ENCODE measurements around the gene BMERB1.

The BMERB1 gene

GRCh38 chr16:15616475-15617165 lies 182.2 kb downstream of the BMERB1 start:
- Histone ChIP-seq H3K9ac (no peak overlapping the region), H3K4me3 (no peak overlapping the region), H3K27ac (no peak overlapping the region), H3K9me3 (no peaks in the 10 kb centered on the region), H3K4me1 (peaks cover 17% of the 10 kb centered on the region), H3K4me2 (no peak overlapping the region), H4K20me1 (no peaks in the 10 kb centered on the region; the same call in 1 of the 2 replicates), H3K27me3 (no peaks in the 10 kb centered on the region), H3K36me3 (peaks cover 99% of the 10 kb centered on the region)
- no peak for TF ChIP-seq Cebpa-rat (IDR thresholded peaks at IDR 0.05)

GRCh38 chr16:15617901-15618300 lies 183.5 kb downstream of the BMERB1 start:
- Histone ChIP-seq H3K4me1 (peaks cover 30% of the 10 kb centered on the region), H3K4me3 (no peak overlapping the region), H3K4me2 (no peak overlapping the region), H3K27me3 (no peaks in the 10 kb centered on the region), H3K9me3 (no peaks in the 10 kb centered on the region), H4K20me1 (no peaks in the 10 kb centered on the region; the same call in 1 of the 2 replicates), H3K36me3 (peaks cover 99% of the 10 kb centered on the region), H3K27ac (no peak overlapping the region), H3K9ac (no peak overlapping the region)
- TF ChIP-seq Cebpa-rat (IDR thresholded peaks at IDR 0.05), result no peak

GRCh38 chr16:15618392-15618791 lies 184.0 kb downstream of the BMERB1 start:
- peaks cover 99% of the 10 kb centered on the region for H3K36me3 ChIP-seq
- H3K4me1 ChIP-seq, result peaks cover 35% of the 10 kb centered on the region
- H3K27ac ChIP-seq, result no peak overlapping the region
- no peak overlapping the region for H3K4me3 ChIP-seq
- no peak overlapping the region for H3K9ac ChIP-seq
- H3K4me2 ChIP-seq, result no peak overlapping the region
- no peaks in the 10 kb centered on the region; the same call in 1 of the 2 replicates for H4K20me1 ChIP-seq
- no peaks in the 10 kb centered on the region for H3K27me3 ChIP-seq
- TF ChIP-seq Cebpa-rat (IDR thresholded peaks at IDR 0.05), result no peak
- no peaks in the 10 kb centered on the region for H3K9me3 ChIP-seq

GRCh38 chr16:15620611-15621195 lies 186.3 kb downstream of the BMERB1 start:
- TF ChIP-seq Cebpa-rat (IDR thresholded peaks at IDR 0.05), result no peak
- H3K36me3 ChIP-seq, result peaks cover 99% of the 10 kb centered on the region

GRCh38 chr16:15621456-15621855 lies 187.1 kb downstream of the BMERB1 start:
- peak overlapping the region; percentile 18; the same call in 1 of the 2 replicates for H3K27ac ChIP-seq
- H3K9ac ChIP-seq, result no peak overlapping the region; the same call in 1 of the 2 replicates
- H3K4me2 ChIP-seq, result peak overlapping the region; percentile 40
- H4K20me1 ChIP-seq, result no peaks in the 10 kb centered on the region; the same call in 1 of the 2 replicates
- peaks cover 99% of the 10 kb centered on the region for H3K36me3 ChIP-seq
- no peak overlapping the region for H3K4me3 ChIP-seq
- H3K27me3 ChIP-seq, result no peaks in the 10 kb centered on the region; the same call in 1 of the 2 replicates
- H3K4me1 ChIP-seq, result peaks cover 50% of the 10 kb centered on the region
- H3K9me3 ChIP-seq, result no peaks in the 10 kb centered on the region; the same call in 1 of the 2 replicates
- no peak for TF ChIP-seq Cebpa-rat (IDR thresholded peaks at IDR 0.05)

More at GRCh38 chr16:15620611-15621195, 186.3 kb downstream of the BMERB1 start:
- peaks cover 50% of the 10 kb centered on the region for H3K4me1 ChIP-seq
- no peak overlapping the region for H3K4me3 ChIP-seq
- no peaks in the 10 kb centered on the region; the same call in 1 of the 2 replicates for H3K9me3 ChIP-seq
- H3K27ac ChIP-seq, result no peak overlapping the region
- peak overlapping the region; percentile 40 for H3K4me2 ChIP-seq
- no peak overlapping the region; the same call in 1 of the 2 replicates for H3K9ac ChIP-seq
- no peaks in the 10 kb centered on the region; the same call in 1 of the 2 replicates for H4K20me1 ChIP-seq
- no peaks in the 10 kb centered on the region; the same call in 1 of the 2 replicates for H3K27me3 ChIP-seq

- H4K20me1 ChIP-seq, result no peaks in the 10 kb centered on the region; the same call in 1 of the 2 replicates
- peak overlapping the region; percentile 18; the same call in 1 of the 2 replicates for H3K27ac ChIP-seq
- no peak for TF ChIP-seq Cebpa-rat (IDR thresholded peaks at IDR 0.05)
- H3K9ac ChIP-seq, result no peak overlapping the region; the same call in 1 of the 2 replicates
- no peaks in the 10 kb centered on the region; the same call in 1 of the 2 replicates for H3K9me3 ChIP-seq
- H3K4me1 ChIP-seq, result peaks cover 50% of the 10 kb centered on the region
- H3K27me3 ChIP-seq, result no peaks in the 10 kb centered on the region; the same call in 1 of the 2 replicates
- H3K36me3 ChIP-seq, result peaks cover 99% of the 10 kb centered on the region
- peak overlapping the region; percentile 40 for H3K4me2 ChIP-seq
- H3K4me3 ChIP-seq, result no peak overlapping the region
Observed at GRCh38 chr16:15621889-15622288, 187.5 kb downstream of the BMERB1 start.

- Histone ChIP-seq H3K4me1 (peaks cover 12% of the 10 kb centered on the region), H4K20me1 (peaks cover 9% of the 10 kb centered on the region; the same call in 1 of the 2 replicates), H3K27ac (no peak overlapping the region), H3K36me3 (peaks cover 98% of the 10 kb centered on the region), H3K9ac (no peak overlapping the region), H3K9me3 (no peaks in the 10 kb centered on the region), H3K4me3 (no peak overlapping the region), H3K27me3 (no peaks in the 10 kb centered on the region), H3K4me2 (no peak overlapping the region)
- no peak for TF ChIP-seq Cebpa-rat (IDR thresholded peaks at IDR 0.05)
Observed at GRCh38 chr16:15631730-15632409, 197.5 kb downstream of the BMERB1 start.

- H3K4me3 ChIP-seq, result no peak overlapping the region
- peaks cover 47% of the 10 kb centered on the region for H3K4me1 ChIP-seq
- no peak for TF ChIP-seq Cebpa-rat (IDR thresholded peaks at IDR 0.05)
- H3K9ac ChIP-seq, result no peak overlapping the region
- peaks cover 85% of the 10 kb centered on the region for H3K36me3 ChIP-seq
- H3K9me3 ChIP-seq, result no peaks in the 10 kb centered on the region
- peak overlapping the region; percentile 53; the same call in 1 of the 2 replicates for H3K4me2 ChIP-seq
- H3K27me3 ChIP-seq, result no peaks in the 10 kb centered on the region
- H3K27ac ChIP-seq, result no peak overlapping the region
- H4K20me1 ChIP-seq, result peaks cover 8% of the 10 kb centered on the region; the same call in 1 of the 2 replicates
Observed at GRCh38 chr16:15635926-15636325, 201.5 kb downstream of the BMERB1 start.

- H3K27ac ChIP-seq, result peak overlapping the region; percentile 38; the same call in 1 of the 2 replicates
- H3K9ac ChIP-seq, result peak overlapping the region; percentile 38; the same call in 1 of the 2 replicates
- peaks cover 80% of the 10 kb centered on the region for H3K36me3 ChIP-seq
Observed at GRCh38 chr16:15636392-15636873, 202.0 kb downstream of the BMERB1 start.

More at GRCh38 chr16:15636392-15636873, 202.0 kb downstream of the BMERB1 start:
- no peaks in the 10 kb centered on the region for H3K27me3 ChIP-seq
- H4K20me1 ChIP-seq, result peaks cover 10% of the 10 kb centered on the region; the same call in 1 of the 2 replicates
- no peak overlapping the region for H3K4me3 ChIP-seq
- no peaks in the 10 kb centered on the region for H3K9me3 ChIP-seq
- H3K4me2 ChIP-seq, result peak overlapping the region; percentile 53
- H3K4me1 ChIP-seq, result peaks cover 52% of the 10 kb centered on the region
- no peak for TF ChIP-seq Cebpa-rat (IDR thresholded peaks at IDR 0.05)
